ENCODE measurements around the gene MAST2.
"Not testable (repeated sequence)": the region's sequence is repeated elsewhere in the genome, so short reads cannot be mapped to it uniquely, and the experiment has no call there.

Gene MAST2

GRCh38 chr1:45862008-45862407 is 58.6 kb downstream of the MAST2 start:
- no peak for DNase-seq

GRCh38 chr1:45863218-45863617 is 59.8 kb downstream of the MAST2 start:
- DNase-seq, result no peak

- no peak for DNase-seq
Observed at GRCh38 chr1:45864167-45865106, 61.0 kb downstream of the MAST2 start.

DNA sequence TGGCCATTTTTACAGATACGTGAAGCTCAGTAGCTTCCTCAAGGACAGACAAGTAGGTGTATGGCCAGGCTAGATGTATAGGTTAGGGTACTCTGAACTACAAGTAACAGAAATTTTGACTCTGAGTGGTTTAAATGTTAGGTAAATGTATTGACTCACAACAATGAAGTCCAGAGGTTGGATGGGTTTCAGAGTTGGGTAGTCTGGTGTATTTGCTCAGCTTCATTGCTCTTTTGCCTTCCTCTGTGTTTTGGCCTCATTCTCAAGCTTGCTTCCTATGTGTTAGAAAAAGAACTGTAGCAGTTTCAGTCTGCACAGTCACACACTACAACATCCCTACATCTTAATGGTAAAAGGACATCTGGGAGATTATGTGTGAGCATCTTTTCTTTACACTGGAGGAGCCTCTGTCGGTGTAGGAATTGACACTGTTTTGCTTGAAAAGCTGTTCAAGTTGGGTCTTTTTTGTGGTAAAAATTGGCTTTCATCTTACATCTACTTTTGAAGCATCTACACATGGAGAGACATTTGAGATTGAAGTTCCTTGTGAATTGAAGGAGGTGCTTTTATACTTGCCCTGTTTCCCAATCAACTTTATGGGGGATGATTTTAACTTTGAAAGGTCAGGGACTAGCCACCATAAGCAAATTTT is 64.4 kb downstream of the MAST2 start:
- no peak for DNase-seq

- no peak for DNase-seq
Observed at GRCh38 chr1:45868861-45869260, 65.4 kb downstream of the MAST2 start.

DNA sequence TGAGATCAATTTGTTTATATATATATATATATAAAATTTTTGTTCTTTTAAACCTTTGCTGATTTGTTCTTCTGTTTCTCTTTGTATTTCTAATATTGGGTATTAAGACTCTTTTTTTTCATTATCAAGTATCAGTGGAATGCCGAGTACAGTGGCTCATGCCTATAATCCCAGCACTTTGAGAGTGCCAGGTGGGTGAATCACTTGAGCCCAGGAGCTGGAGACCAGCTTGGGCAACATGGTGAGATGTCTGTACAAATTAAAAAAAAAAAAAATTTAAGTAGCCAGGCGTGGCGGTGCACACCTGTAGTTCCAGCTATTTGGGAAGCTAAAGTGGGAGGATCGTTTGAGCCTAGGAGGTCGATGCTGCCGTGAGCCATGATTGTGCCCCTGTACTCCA is 67.1 kb downstream of the MAST2 start:
- no peak for DNase-seq

DNA sequence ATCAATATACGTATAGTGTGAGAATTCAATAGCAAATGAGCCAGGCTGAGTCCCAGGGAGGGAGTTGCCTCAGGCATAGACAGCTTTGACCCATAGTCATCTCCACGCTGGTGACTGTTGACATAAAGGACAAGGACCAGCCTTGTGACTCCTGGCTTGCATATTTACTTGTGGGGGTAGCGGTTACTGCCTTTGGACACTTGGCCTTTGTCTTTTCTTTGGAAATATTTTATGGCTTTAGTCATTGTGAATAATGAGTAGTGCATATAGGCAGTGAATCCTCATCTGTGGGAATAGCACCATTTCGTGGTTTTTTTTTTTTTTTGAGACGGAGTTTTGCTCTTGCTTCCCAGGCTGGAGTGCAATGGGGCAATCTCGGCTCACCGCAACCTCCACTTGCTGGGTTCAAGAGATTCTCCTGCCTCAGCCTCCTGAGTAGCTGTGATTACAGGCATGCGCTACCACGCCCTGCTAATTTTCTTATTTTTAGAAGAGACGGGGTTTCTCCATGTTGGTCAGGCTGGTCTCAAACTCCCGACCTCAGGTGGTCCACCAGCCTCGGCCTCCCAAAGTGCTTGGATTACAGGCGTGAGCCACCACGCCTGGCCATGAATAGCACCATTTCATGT is 68.9 kb downstream of the MAST2 start:
- DNase-seq, result not testable (repeated sequence)

DNA sequence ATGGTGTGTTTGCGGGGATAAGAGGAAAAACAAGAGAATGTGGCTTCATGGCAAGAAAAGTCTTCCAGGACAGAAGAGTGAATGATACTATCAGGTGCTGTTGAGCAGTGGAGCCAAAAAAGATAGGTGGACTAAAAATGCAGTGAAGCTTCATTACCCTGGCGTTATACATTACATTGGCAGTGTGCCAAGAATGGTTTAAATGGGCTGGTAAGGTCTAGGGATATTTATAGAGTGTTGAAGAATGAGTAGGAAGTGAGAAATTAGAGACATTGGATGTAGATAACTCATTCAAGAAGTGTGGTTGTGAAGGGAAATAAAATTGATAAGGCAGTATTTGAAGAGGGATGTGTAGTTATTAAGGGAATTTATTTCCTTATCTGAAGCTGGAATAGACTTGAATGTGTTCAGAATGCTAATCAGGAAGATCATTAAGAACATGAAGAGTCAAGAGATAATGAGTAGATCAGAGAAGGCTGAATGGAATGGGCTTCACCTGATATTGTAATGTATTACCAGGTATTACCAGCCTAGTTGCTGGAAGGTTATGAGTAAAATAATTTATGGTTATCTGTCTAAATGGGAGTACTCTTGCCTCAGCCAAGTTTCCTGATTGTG is 72.7 kb downstream of the MAST2 start:
- DNase-seq, result no peak

DNA sequence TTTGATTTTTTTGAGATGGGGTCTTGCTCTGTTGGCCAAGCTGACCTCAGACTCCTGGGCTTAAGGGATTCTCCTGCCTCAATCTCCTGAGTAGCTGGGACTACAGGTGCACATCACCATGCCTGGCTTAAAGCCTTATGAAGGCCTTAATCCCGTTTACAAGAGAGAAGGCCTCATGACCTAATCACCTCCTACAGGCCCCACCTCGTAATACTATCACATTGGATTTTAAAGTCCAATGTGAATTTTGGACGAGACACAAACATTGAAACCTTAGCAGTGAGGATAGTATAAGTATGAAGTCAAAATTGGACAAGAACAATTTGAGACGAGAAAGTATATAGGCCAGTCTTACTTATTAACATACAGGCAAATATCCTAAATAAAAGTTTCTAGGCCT is 73.9 kb downstream of the MAST2 start:
- no peak for DNase-seq

GRCh38 chr1:45879885-45880598 is 76.6 kb downstream of the MAST2 start:
- no peak for DNase-seq

- DNase-seq, result no peak
Observed at GRCh38 chr1:45880930-45881329, 77.5 kb downstream of the MAST2 start.

DNA sequence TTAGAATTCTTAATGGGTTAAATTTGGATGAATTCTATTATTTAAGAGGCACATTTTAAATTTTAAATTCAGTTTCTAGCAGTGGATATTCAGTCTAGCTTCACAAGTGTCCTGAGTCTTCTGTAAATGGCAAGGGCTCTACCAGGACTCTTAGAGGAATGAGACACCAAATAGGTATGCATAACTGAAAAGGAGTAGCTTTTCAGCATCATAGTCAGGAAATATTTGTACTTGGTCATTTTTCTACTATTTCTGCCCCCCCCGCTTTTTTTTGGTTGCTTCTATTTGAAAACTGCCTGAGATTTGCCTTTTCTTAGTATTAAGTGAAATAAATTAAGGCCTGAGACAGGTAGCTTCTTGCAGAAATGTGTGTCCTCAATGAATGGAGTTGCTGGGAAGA is 80.2 kb downstream of the MAST2 start:
- no peak for DNase-seq

GRCh38 chr1:45884700-45885099 is 81.3 kb downstream of the MAST2 start:
- no peak for DNase-seq

GRCh38 chr1:45886229-45886628 is 82.8 kb downstream of the MAST2 start:
- no peak for DNase-seq

GRCh38 chr1:45887156-45887842 is 83.9 kb downstream of the MAST2 start:
- DNase-seq, result no peak

DNA sequence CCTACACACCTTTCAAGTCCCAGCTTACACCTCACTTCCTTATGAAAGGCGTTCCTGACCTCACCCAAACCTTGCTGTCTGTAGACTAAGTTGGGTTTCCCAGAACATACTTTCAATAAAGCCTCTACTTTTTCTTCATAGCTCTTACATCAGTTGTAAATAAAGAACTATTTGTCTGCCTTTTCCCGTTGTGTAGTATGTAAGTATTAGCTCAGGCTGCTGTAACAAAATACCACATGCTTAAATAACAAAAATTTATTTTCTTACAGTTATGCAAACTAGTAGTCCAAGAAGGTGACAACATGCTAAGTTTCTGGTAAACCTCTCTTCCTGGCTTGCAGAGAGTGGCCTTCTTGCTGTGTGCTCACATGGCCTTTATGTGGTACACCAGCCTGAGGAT is 86.7 kb downstream of the MAST2 start:
- no peak for DNase-seq

DNA sequence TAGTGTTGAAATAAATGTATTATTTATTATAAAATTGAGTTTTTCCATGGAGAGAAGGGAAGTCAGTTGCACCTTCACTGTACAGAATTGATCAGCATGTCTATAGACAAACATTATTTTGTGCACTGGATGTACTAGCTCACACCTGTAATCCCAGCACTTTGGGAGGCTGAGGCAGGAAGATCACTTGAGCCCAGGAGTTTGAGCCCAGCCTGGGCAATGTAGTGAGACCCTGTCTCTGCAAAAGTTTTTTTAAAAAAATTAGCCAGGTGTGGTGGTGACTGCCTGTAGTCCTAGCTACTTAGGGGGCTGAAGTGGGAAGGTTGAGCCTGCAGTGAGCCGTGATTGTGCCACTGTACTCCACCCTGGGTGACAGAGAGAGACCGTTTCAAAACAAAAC is 87.7 kb downstream of the MAST2 start:
- DNase-seq, result no peak

DNA sequence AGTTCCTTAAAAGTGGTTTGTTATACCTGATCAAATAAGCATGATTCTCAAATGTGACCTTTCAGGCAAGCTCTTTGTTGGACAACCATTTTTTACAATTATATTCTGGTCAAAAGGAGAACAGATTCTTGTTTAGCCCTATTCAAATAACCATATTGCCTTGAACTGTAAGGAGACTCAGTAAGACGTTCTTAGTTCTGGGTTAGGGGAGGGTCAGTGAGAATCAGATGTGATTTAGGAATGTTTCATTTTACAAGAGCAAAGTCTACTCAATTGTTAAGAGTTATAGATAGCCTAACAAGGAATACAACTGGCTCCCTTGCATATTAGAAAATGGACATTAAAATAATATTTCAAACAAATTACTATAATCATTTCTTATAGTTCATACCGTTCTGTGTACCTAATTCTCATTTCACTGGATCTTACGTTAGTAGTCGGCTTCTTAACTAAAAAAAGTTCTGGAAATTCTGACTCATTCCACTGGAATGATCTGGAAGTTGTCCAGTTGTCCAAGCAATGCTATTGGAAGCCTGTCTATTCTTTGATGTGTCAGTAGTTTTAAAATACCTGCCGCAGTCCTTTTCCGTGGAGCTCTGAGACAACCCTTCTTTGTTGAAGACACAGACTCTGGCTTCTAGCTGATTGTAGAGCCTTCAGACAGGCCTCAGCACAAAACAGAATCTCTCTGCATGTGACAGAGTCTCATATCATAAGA is 88.8 kb downstream of the MAST2 start:
- no peak for DNase-seq

DNA sequence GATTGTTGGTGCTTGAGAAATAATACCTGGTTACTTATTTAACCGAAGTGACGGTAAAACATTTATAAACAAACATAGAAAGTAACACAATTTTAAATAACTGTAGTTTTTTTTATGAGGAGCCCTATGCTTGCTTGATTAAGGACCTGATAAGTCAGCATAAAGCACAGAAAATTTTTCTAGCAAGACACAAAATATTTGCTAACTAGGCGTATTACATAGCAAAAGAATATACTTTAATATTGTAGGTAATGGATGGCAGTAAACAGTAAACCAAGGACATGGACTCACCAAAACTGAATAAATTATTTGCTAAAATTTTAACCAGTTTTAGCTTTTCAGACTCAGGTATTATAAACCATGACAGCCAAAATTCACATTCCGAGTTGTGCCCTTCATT is 90.9 kb downstream of the MAST2 start:
- DNase-seq, result no peak

DNA sequence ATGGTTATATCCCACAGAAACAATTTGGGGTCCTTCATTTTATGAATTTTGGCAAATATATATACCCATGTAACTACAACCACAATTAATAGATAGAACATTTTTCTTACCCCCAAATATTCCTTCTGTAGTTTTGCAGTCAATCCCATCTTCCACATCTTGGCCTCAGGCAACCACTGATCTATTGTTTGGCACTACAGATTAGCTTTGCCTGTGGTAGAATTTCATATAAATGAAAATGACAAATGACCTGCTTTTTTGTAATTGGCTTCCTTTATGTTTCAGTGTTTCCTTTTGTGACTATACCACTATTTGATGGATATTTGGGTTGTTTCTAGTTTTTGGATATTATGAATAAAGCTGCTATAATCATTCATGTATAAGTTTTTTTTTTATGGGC is 91.5 kb downstream of the MAST2 start:
- DNase-seq, result no peak

GRCh38 chr1:45895406-45895805 is 92.0 kb downstream of the MAST2 start:
- no peak for DNase-seq

DNA sequence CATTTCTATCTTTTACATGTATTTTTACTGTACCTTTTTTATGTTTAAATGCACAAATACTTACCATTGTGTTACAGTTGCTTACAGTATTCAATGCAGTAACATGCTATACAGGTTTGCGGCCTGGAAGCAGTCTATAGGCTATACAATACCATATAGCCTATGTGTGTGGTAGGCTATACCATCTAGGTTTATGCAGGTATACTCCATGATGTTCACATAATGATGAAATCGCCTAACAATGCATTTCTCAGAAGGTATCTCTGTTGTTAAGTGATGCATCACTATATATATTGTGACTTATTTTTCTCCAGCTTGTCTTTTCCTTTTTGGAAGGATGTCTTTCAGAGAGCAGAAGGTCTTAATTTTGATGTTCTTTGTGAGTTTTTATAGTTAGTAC is 103.5 kb downstream of the MAST2 start:
- no peak for DNase-seq
